Measurements from ENCODE around the gene FBXL7. TPM values are rescaled to one million over a fixed set of nuclear protein-coding genes. Genes with fewer than 3 reads are reported as not detected.

The FBXL7 gene
- total and polyA plus RNA-seq, 4 donors = 0.24 to 1.4 (median 1.2) TPM

GRCh38 chr5:15886156-15886555 is 386.2 kb downstream of the FBXL7 start (continued):
- TF ChIP-seq, protein P1, sequence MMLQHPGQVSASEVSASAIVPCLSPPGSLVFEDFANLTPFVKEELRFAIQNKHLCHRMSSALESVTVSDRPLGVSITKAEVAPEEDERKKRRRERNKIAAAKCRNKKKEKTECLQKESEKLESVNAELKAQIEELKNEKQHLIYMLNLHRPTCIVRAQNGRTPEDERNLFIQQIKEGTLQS (IDR thresholded peaks at IDR 0.05) = no peak
- TF ChIP-seq RXRA (IDR thresholded peaks at IDR 0.05) = no peak
- no peak for TF ChIP-seq RAD21 (IDR thresholded peaks at IDR 0.05)
- no peak for TF ChIP-seq NR2F2 (IDR thresholded peaks at IDR 0.05)
- no peak for TF ChIP-seq HNF4G (IDR thresholded peaks at IDR 0.05)
- TF ChIP-seq CTCF (IDR thresholded peaks at IDR 0.05; ENCODE audit: low read depth, low read length, missing input control) = no peak

DNA sequence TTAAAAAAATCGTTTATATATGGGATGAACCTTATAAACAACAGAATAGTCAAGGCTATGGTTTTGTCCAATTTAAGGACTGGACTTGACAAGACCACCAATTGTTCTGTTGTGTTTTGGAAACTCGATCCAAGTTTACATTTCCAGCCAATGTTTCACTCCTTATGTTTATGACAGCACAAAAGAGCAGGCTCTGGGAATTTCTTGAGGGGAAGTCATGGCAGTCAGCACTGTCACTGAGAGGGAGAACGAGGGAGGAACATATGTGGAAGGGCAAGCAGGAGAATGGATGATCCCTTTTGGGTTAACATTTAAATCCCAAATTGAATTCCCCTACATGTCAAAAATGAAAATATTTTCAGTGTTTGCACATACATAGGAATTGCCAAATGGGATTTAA is 387.1 kb downstream of the FBXL7 start:
- H3K9ac ChIP-seq (ENCODE audit: low read depth in 1 of 2, low read length in 2 of 2) = no peak overlapping the region
- H3K27ac ChIP-seq (ENCODE audit: low read depth in 1 of 2, low read length in 2 of 2) = no peak overlapping the region
- no peaks in the 10 kb centered on the region for H3K27me3 ChIP-seq (ENCODE audit: control insufficient read depth in 4 of 4, insufficient read depth in 4 of 4, low read length in 3 of 4)
- no peak for DNase-seq (ENCODE audit: low spot score)
- no peak overlapping the region for H3K4me3 ChIP-seq (ENCODE audit: low read depth in 1 of 3, low read length in 3 of 3)
- no peak for TF ChIP-seq HNF4A (conservative IDR thresholded peaks at IDR 0.05)
- no peak for TF ChIP-seq HNF4G (IDR thresholded peaks at IDR 0.05)
- TF ChIP-seq CTCF (IDR thresholded peaks at IDR 0.05; ENCODE audit: low read depth, low read length, missing input control) = no peak
- TF ChIP-seq TAF1 (conservative IDR thresholded peaks at IDR 0.05) = no peak
- TF ChIP-seq SP1 (IDR thresholded peaks at IDR 0.05) = no peak
- no peaks in the 10 kb centered on the region for H3K9me3 ChIP-seq (ENCODE audit: control insufficient read depth in 4 of 4, low read length in 3 of 4)
- H3K36me3 ChIP-seq (ENCODE audit: control insufficient read depth in 4 of 4, insufficient read depth in 3 of 4, low read depth in 1 of 4, low read length in 3 of 4) = no peaks in the 10 kb centered on the region
- 66% methylated on average over 3 of the region's 3 CpGs for WGBS
- no peaks in the 10 kb centered on the region for H3K4me1 ChIP-seq (ENCODE audit: control insufficient read depth in 4 of 4, insufficient read depth in 4 of 4, low read length in 3 of 4)

DNA sequence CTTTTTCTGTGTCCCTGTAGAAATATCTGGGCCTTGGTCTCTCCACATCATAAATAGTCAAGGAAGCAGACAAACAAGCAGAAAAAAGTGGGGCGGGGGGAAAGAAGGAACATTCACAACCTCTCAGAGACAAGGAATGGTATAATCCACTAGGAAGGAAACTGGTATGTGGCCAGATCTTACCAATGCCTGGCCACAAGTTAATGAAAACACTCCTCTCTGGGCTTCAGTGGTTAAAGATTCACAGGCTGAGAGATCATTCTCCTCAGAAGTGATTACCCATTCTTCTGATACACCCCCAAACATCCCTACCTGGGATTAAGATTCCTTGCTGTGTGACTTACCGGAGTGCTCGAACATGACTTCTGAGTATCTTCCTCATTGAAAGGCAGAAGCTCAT is 389.0 kb downstream of the FBXL7 start:
- Histone ChIP-seq H3K9ac (ENCODE audit: low read depth in 1 of 2, low read length in 2 of 2) (no peak overlapping the region), H3K4me1 (ENCODE audit: control insufficient read depth in 4 of 4, insufficient read depth in 4 of 4, low read length in 3 of 4) (no peaks in the 10 kb centered on the region), H3K9me3 (ENCODE audit: control insufficient read depth in 4 of 4, low read length in 3 of 4) (no peaks in the 10 kb centered on the region), H3K27ac (ENCODE audit: low read depth in 1 of 2, low read length in 2 of 2) (no peak overlapping the region), H3K27me3 (ENCODE audit: control insufficient read depth in 4 of 4, insufficient read depth in 4 of 4, low read length in 3 of 4) (no peaks in the 10 kb centered on the region), H3K36me3 (ENCODE audit: control insufficient read depth in 4 of 4, insufficient read depth in 3 of 4, low read depth in 1 of 4, low read length in 3 of 4) (no peaks in the 10 kb centered on the region), H3K4me3 (ENCODE audit: low read depth in 1 of 3, low read length in 3 of 3) (no peak overlapping the region)
- 87% methylated on average over 3 of the region's 3 CpGs for WGBS
- no peak for TF ChIP-seq TAF1 (conservative IDR thresholded peaks at IDR 0.05)
- TF ChIP-seq, protein P1 (IDR thresholded peaks at IDR 0.05) = no peak
- no peak for TF ChIP-seq HNF4G (IDR thresholded peaks at IDR 0.05)
- TF ChIP-seq CTCF (IDR thresholded peaks at IDR 0.05; ENCODE audit: low read depth, low read length, missing input control) = no peak
- no peak for TF ChIP-seq EGR1 (IDR thresholded peaks at IDR 0.05; ENCODE audit: low read depth in 2 of 2)
- TF ChIP-seq ZBTB33 (IDR thresholded peaks at IDR 0.05) = no peak
- TF ChIP-seq, protein P2, sequence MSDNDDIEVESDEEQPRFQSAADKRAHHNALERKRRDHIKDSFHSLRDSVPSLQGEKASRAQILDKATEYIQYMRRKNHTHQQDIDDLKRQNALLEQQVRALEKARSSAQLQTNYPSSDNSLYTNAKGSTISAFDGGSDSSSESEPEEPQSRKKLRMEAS (IDR thresholded peaks at IDR 0.05) = no peak
- TF ChIP-seq NR2F2 (IDR thresholded peaks at IDR 0.05) = no peak
- TF ChIP-seq JUND (IDR thresholded peaks at IDR 0.05) = no peak
- DNase-seq (ENCODE audit: low spot score) = no peak

Data from liver (tissue), 9 donors.